Measurements from ENCODE around the gene POPDC2.
A peak's percentile ranks its signal among the peaks of the same experiment; 100 is the strongest.
"Not testable (repeated sequence)": the region's sequence is repeated elsewhere in the genome, so short reads cannot be mapped to it uniquely, and the experiment has no call there.

Gene POPDC2, protein sequence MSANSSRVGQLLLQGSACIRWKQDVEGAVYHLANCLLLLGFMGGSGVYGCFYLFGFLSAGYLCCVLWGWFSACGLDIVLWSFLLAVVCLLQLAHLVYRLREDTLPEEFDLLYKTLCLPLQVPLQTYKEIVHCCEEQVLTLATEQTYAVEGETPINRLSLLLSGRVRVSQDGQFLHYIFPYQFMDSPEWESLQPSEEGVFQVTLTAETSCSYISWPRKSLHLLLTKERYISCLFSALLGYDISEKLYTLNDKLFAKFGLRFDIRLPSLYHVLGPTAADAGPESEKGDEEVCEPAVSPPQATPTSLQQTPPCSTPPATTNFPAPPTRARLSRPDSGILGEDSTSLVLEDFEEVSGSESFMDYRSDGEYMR

DNA sequence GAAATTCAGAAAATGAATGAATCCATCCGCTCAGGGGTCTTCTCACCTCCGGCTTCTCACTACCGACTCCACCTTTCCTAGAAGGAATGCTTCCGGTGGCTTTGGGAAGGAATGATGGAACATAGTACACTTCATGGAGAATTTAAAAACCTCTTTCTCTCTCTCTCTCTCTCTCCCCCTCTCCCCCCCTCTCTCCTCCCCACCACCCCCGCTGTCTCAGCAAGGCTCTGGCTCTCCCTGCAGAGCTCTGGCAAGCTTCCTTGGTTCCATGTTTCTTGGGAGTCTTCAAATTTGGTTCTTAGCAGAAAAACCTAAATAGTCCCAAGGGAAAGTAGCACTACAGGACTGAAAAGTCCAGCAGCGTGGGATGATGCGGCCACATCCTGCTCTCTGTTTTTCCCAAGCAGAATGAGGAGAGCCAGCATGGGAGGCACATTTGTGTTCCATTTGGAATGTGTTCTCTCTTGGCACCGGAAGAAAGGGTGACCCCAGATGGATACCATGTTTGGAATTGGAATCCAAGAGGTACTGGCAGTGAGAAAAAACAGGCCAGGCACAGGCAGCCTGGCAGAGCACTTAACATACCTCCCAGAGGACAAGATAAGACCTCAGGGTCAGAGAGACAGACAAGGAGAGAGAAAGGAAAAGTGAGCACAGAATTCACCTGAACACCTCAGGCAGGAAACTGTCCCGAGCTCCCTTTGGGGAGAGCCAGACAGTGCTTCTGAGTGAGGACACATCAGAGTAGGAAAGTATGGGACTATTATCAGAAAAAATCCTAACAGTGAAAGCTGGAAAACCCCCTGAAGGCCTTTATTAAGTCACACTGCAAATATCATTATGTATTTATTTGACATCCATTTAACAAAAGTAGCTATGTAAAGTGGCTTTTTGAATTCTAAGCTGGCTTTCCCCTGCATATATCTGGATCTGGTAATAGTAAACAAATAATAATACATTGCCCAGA is at the start of gene POPDC2:
Gene POPDC2 (minus strand): TSS at position 116 of the 967 bp plus-strand sequence. CDS start 166 bp downstream, outside the sequence.
- no peak for DNase-seq (ENCODE audit: low read depth)

DNA sequence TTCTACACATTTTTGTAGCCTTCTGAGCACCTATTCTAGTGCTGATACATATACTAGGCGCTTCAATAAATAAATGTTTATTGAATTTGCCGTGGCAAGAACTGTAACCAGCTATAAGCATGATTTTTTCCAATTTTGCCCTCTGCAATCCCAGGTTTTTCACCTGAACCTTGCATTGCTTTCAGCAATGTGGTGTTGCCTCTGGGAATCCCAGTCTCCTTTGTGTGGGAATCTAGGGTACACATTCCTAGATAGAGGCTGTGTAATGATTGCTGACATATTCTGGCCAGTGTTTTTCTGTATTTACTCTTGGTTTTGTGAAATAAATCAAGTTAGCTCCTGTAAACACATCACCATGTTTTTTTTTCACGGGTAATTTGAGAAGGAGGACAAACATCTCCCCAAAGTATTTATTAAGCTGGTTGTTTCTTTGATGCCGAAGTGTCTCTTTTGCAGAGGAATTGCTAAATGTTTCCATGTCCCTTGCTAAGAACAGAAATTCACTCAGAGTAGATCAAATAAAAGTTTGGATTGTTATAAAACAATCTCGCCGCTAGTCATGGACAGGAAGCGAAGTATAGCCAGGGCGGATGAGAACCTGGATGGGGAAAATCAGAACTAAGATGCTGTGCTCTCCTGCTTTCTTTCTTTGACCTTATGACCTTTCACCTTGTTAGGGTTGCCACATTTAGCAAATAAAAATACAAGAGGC is 43.6 kb upstream of the POPDC2 start:
- no peak for DNase-seq (ENCODE audit: low read depth)

DNA sequence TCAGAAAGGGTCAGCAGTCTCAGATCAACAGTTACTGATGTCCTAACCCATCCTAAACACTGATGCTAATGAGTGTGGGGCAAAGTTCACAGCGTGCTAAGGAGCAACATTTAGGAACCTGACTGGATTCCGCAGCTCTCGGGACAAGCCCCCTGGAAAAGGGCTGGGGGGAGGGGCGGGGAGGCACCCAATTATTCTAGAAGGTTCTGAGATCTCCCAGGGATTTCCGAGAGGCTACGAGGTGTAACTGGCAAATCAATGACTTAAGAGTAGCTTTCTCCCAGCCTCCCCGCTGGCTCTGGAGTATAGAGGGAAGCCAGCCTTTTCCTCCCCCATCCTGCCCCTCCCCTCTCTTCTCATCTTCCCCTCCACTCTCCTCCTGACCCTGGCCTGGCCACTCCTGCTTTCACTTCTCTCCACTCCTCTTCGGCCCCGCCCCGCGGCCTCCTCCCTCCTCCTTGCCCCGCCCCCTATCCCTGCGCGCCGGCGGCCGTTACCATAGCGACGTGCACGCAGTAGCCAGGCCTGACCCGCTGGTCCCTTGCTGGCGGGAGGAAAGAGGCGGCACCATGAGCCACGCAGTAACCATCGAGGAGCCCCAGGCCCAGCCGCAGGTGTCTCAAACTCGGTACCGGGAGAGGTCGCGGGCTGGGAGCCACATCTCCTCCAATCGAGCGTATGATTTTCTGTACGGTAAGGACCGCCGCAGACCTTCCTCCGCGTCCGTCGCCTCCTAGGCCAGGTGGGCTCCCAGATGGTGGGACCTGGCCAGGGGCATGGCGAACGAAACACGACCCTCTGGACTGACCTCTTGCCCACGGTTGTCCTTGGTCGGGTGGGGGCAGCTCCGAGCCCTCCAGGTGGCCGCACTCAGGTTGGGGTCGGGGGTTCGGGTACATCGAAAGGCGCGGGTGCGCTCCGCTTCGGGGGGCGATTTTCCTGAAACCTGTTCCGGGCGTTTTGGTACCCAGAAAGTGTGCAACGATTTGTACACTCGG is 42.4 kb upstream of the POPDC2 start, which contains the start of gene CFAP91:
Gene CFAP91 (plus strand): TSS at position 493 of the 998 bp plus-strand sequence. CDS start 77 bp downstream, at position 570.
- DNase-seq (ENCODE audit: low read depth) = peak; percentile 74

DNA sequence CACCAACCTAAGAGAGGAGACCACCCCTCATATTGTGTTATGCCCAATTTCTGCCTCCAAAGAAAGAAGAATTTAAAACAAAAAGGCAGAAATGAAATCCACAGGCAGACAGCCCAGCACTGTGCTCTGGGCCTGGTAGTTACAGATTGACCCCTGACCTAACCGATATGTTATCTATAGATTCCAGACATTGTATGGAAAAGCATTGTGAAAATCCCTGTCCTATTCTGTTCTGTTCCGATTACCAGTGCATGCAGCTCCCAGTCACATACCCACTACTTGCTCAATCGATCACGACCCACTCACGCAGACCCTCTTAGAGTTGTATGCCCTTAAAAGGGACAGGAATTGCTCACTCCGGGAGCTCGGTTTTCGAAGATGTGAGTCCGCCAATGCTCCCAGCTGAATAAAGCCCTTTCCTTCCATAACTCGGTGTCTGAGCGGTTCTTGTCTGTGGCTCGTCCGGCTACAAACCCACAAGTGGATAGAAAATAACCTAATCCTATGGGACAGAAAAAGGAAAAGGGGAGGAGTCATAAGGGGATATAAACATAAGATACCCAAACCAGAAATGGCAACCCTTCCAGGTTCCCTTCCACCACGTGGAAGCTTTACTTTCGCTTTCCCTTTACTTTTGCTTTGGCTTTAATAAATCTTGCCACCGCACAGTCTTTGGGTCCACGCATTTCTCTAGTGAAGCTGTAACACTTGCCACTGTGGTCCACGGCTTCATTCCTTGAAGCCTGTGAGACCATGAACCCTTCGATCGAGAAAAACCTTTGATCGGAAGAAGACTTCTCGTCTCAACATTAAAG is 40.7 kb upstream of the POPDC2 start:
- DNase-seq (ENCODE audit: low read depth) = no peak

GRCh38 chr3:119700269-119700919 is 40.0 kb upstream of the POPDC2 start:
- DNase-seq (ENCODE audit: low read depth) = peak; percentile 24

DNA sequence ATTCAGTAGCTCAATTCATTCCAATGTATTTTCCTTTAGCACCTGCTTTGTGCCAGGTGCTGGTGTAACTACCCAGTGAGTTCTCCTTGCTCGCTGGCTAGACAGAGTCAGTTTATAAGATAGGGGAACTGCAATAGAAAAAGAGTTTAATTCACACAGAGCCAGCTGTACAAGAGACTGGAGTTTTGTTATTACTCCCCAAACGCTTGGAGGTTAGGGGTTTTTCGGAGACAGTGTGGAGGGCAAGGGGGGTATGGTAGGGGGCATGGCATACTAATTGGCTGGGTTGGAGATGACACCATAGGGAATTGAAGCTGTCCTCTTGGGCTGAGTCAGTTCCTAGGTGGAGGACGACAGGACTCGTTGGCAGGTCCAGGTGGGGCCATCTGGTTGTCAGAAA is 37.0 kb upstream of the POPDC2 start:
- DNase-seq (ENCODE audit: low read depth) = no peak

DNA sequence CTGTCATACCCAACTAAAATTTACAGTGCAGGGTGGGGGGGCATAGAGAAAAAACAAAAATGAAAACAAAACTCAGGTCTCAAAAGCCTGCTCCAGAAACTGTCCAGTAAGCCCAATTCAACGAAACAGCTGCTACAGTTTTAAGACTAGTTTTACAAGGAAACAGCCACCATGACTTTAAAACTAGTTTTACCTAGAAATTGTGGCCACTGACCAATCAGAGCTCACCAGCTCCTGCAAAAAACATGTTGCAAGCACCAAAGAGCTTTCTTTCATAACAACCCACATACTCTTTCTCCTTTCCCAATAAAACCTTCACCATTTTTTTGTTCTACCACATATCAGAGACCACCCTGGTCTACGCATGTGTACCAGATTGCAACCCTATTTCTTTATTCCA is 35.1 kb upstream of the POPDC2 start:
- DNase-seq (ENCODE audit: low read depth) = no peak

- DNase-seq (ENCODE audit: low read depth) = no peak
These were observed 29.8 kb upstream of the POPDC2 start for GRCh38 chr3:119690043-119690656.

DNA sequence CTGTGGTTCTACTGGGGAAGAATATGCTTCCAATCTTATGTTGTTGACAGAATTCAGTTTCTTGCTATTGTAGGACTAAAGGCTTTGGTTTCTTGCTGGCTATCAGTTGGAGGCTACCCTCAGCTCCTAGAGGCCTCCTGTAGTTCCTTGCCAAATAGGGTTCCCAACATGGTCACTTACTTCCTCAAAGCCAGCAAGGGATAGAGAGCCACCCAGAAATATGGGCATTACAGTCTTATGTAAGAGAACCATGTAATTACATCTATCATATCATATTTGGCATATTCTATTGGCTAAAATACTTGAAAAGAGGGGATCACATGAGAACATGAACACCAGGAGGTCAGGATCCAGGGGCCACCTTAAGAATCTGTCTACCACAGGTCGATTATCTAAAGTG is 23.0 kb upstream of the POPDC2 start:
- no peak for DNase-seq (ENCODE audit: low read depth)

- DNase-seq (ENCODE audit: low read depth) = no peak
These were observed 20.9 kb upstream of the POPDC2 start for GRCh38 chr3:119681279-119681678.

- DNase-seq (ENCODE audit: low read depth) = no peak
These were observed 19.5 kb upstream of the POPDC2 start for GRCh38 chr3:119679874-119680273.

- DNase-seq (ENCODE audit: low read depth) = not testable (repeated sequence)
These were observed 17.8 kb upstream of the POPDC2 start for GRCh38 chr3:119678209-119678608.

- no peak for DNase-seq (ENCODE audit: low read depth)
These were observed 17.2 kb upstream of the POPDC2 start for GRCh38 chr3:119677641-119677934.

DNA sequence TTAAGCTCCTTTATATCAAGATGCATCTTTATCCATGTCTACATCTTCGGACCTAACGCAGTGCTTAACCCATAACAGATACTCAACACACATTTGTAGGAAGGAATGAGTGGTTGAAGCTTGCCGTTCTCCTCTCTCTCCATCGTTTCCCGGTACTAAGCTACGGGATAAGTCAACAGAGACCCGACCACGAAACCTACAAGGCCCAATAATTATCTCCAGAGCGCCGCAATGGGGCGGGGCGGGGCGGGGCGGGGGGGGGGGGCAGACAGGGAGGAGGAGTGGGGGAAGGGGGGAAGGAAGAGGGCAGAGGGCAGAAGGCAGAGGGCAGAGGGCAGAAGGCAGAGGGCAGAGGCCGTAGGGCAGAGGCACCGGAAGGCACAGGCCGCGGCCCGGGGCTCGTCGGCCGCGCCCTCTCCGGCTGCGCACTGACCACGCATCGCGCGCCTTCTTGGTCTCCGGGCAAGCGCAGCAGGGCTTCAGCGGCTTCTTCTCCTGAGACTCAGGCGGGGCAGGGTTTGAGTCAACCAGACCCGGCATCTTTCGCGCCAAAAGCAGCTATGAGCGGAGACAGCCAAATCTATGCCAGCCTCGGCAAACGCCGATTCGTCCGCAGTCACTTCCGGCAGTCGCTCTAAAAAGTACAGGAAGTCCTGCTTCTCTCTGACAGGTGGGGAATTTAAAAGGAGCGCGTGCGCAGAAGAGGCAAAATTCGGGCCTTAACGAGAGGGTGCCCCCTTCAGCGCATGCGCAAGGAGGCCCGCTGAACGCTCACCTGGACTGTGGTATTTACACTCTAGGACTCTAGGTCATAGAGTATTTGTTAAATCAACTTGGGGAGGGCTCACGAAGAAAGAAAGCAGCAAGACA is 16.6 kb upstream of the POPDC2 start, which contains the start of gene COX17:
Gene COX17 (minus strand): TSS at position 636 of the 870 bp plus-strand sequence. CDS start 96 bp downstream, at position 540.
- peak; percentile 95 for DNase-seq (ENCODE audit: low read depth)

- no peak for DNase-seq (ENCODE audit: low read depth)
These were observed 15.6 kb upstream of the POPDC2 start for GRCh38 chr3:119676020-119676419.

DNA sequence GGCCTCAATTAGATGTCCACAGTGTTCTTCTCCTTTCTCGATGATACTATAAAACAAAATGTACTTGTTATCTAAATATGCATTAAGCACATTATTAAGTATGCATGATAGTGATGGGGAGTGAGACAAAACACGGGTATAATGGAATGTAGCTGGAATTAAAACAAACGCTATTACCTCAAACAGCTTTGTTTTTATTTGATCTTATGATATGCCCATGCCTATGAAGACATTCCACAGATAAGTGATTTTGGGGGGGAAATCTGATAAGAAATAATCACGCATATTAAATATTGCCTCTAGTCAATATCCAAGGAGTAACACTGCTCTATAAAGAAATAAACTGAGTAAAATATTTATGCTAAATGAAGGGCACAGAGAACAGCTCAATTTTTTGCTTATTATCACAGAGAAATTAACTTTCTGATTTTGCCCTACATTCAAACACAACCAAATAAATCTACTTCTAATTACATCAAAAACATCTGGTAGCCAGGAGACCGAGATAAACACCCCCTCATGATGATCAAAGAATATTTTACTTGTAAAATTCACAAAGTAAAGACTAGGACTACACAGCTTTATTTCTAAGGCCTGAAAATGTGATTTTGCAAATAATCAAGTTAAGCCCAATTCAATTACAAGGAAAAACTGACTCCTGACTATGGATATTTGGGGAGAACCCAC is 14.9 kb upstream of the POPDC2 start:
- no peak for DNase-seq (ENCODE audit: low read depth)

DNA sequence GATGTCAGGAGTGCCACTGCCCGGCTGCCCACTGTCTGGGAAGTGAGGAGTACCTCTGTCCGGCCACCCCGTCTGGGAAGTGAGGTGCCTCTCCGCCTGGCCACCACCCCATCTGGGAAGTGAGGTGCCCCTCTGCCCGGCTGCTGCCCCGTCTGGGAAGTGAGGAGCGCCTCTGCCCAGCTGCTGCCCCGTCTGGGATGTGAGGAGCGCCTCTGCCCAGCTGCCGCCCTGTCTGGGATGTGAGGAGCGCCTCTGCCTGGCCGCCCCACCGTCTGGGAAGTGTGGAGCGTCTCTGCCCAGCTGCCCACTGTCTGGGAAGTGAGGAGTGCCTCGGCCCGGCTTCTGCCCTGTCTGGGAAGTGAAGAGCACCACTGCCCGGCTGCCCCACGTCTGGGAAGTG is 13.5 kb upstream of the POPDC2 start:
- DNase-seq (ENCODE audit: low read depth) = no peak
